Non-pigmented ciliary epithelial cell (primary cell): Measurements from ENCODE around the gene TXNL1.
"Not testable (repeated sequence)": the region's sequence is repeated elsewhere in the genome, so short reads cannot be mapped to it uniquely, and the experiment has no call there.

Source experiments
- DNase-seq: peaks from one replicate; pipeline ENCODE4 v3.0.0-alpha.2; 2010; ENCODE audit warnings: low read depth

Gene TXNL1

GRCh38 chr18:56643381-56643780, 5.0 kb upstream of the TXNL1 start:
- no peak for DNase-seq

- DNase-seq = peak; percentile 11
Measured at GRCh38 chr18:56641714-56642337, 3.4 kb upstream of the TXNL1 start.

- DNase-seq = no peak
Measured at GRCh38 chr18:56639571-56639970, 1.2 kb upstream of the TXNL1 start.

GRCh38 chr18:56639104-56639381, 651 bp upstream of the TXNL1 start:
- DNase-seq = no peak

- DNase-seq = no peak
Measured at GRCh38 chr18:56637711-56638231, 621 bp downstream of the TXNL1 start.

- no peak for DNase-seq
Measured at GRCh38 chr18:56637176-56637575, 1.2 kb downstream of the TXNL1 start.

- DNase-seq = no peak
Measured at GRCh38 chr18:56635007-56635406, 3.4 kb downstream of the TXNL1 start.

- no peak for DNase-seq
Measured at GRCh38 chr18:56632070-56633022, 6.0 kb downstream of the TXNL1 start.

- no peak for DNase-seq
Measured at GRCh38 chr18:56627991-56628390, 10.4 kb downstream of the TXNL1 start.

- no peak for DNase-seq
Measured at GRCh38 chr18:56615738-56616520, 22.5 kb downstream of the TXNL1 start.

- no peak for DNase-seq
Measured at GRCh38 chr18:56606618-56607017, 31.8 kb downstream of the TXNL1 start.

GRCh38 chr18:56598422-56598821, 40.0 kb downstream of the TXNL1 start:
- no peak for DNase-seq

- DNase-seq = peak; percentile 14
Measured at GRCh38 chr18:56593906-56594305, 44.5 kb downstream of the TXNL1 start.

- DNase-seq = no peak
Measured at GRCh38 chr18:56580026-56580425, 58.4 kb downstream of the TXNL1 start.

- DNase-seq = no peak
Measured at GRCh38 chr18:56579451-56579850, 58.9 kb downstream of the TXNL1 start.

- DNase-seq = no peak
Measured at GRCh38 chr18:56576826-56577573, 61.4 kb downstream of the TXNL1 start.

GRCh38 chr18:56575819-56576663, 62.4 kb downstream of the TXNL1 start:
- DNase-seq = peak; percentile 27

- no peak for DNase-seq
Measured at GRCh38 chr18:56574861-56575260, 63.5 kb downstream of the TXNL1 start.

- not testable (repeated sequence) for DNase-seq
Measured at GRCh38 chr18:56572267-56572666, 66.1 kb downstream of the TXNL1 start.

- DNase-seq = no peak
Measured at GRCh38 chr18:56570978-56571377, 67.4 kb downstream of the TXNL1 start.

GRCh38 chr18:56569416-56569815, 69.0 kb downstream of the TXNL1 start:
- no peak for DNase-seq
